ENCODE measurements around the gene TBX4. TPM values are rescaled to one million over a fixed set of nuclear protein-coding genes. Genes with fewer than 3 reads are reported as not detected.

TBX4 gene
- total and polyA plus RNA-seq, 2 donors from 2014 or later: not detected

GRCh38 chr17:61418449-61418848 is 33.8 kb upstream of the TBX4 start:
- TF ChIP-seq CTCF (IDR thresholded peaks at IDR 0.05; ENCODE audit: borderline replicate concordance, extremely low read depth, insufficient read depth): no peak
- intact Hi-C loops (cut with DNase I): loop anchor here (10.0 kb wide), 1 partner anchor 426 kb away; no protein-coding TSS in a partner anchor

GRCh38 chr17:61419496-61420046 is 32.7 kb upstream of the TBX4 start:
- Histone ChIP-seq H3K36me3 (ENCODE audit: control insufficient read depth in 2 of 3, insufficient read depth in 3 of 3, low read length in 3 of 3) (no peaks in the 10 kb centered on the region), H3K27ac (ENCODE audit: low read depth in 2 of 2, low read length in 2 of 2) (no peak overlapping the region), H3K9ac (ENCODE audit: low read length in 3 of 3) (no peak overlapping the region), H3K9me3 (ENCODE audit: control insufficient read depth in 2 of 3, insufficient read depth in 1 of 3, low read length in 3 of 3) (no peaks in the 10 kb centered on the region), H3K4me1 (ENCODE audit: control insufficient read depth in 2 of 3, insufficient read depth in 2 of 3, low read depth in 1 of 3, low read length in 3 of 3) (peaks cover 0 to 6% (median 2%) of the 10 kb centered on the region in 3 donors), H3K4me3 (ENCODE audit: low read length in 3 of 3) (no peak overlapping the region), H3K27me3 (ENCODE audit: control insufficient read depth, insufficient read depth, low read length) (peaks cover 2% of the 10 kb centered on the region)
- DNase-seq (no peak), FAIRE-seq (no peak)
- intact Hi-C loops (cut with DNase I): loop anchor here (10.0 kb wide), 2 partner anchors 125 to 425 kb away; no protein-coding TSS in a partner anchor
- no peak for TF ChIP-seq CTCF (IDR thresholded peaks at IDR 0.05; ENCODE audit: borderline replicate concordance, extremely low read depth, insufficient read depth)

More at GRCh38 chr17:61418449-61418848, 33.8 kb upstream of the TBX4 start:
- no peaks in the 10 kb centered on the region for H3K36me3 ChIP-seq (ENCODE audit: control insufficient read depth in 2 of 3, insufficient read depth in 3 of 3, low read length in 3 of 3)
- no peaks in the 10 kb centered on the region for H3K9me3 ChIP-seq (ENCODE audit: control insufficient read depth in 2 of 3, insufficient read depth in 1 of 3, low read length in 3 of 3)
- no peak overlapping the region for H3K4me3 ChIP-seq (ENCODE audit: low read length in 3 of 3)
- peaks cover 0 to 6% (median 2%) of the 10 kb centered on the region in 3 donors for H3K4me1 ChIP-seq (ENCODE audit: control insufficient read depth in 2 of 3, insufficient read depth in 2 of 3, low read depth in 1 of 3, low read length in 3 of 3)
- H3K27me3 ChIP-seq (ENCODE audit: control insufficient read depth, insufficient read depth, low read length): peaks cover 2% of the 10 kb centered on the region
- H3K27ac ChIP-seq (ENCODE audit: low read depth in 2 of 2, low read length in 2 of 2): no peak overlapping the region
- FAIRE-seq (no peak), DNase-seq (no peak)
- no peak overlapping the region for H3K9ac ChIP-seq (ENCODE audit: low read length in 3 of 3)

- DNase-seq (no peak), FAIRE-seq (no peak)
- no peak overlapping the region for H3K9ac ChIP-seq (ENCODE audit: low read length in 3 of 3)
- H3K4me1 ChIP-seq (ENCODE audit: control insufficient read depth in 2 of 3, insufficient read depth in 2 of 3, low read depth in 1 of 3, low read length in 3 of 3): peaks cover 0 to 6% (median 2%) of the 10 kb centered on the region in 3 donors
- H3K27ac ChIP-seq (ENCODE audit: low read depth in 2 of 2, low read length in 2 of 2): no peak overlapping the region
- H3K27me3 ChIP-seq (ENCODE audit: control insufficient read depth, insufficient read depth, low read length): peaks cover 2% of the 10 kb centered on the region
- H3K4me3 ChIP-seq (ENCODE audit: low read length in 3 of 3): no peak overlapping the region
- intact Hi-C loops (cut with DNase I): loop anchor here (10.0 kb wide), 1 partner anchor 125 kb away; no protein-coding TSS in a partner anchor
- no peaks in the 10 kb centered on the region for H3K9me3 ChIP-seq (ENCODE audit: control insufficient read depth in 2 of 3, insufficient read depth in 1 of 3, low read length in 3 of 3)
- H3K36me3 ChIP-seq (ENCODE audit: control insufficient read depth in 2 of 3, insufficient read depth in 3 of 3, low read length in 3 of 3): no peaks in the 10 kb centered on the region
- no peak for TF ChIP-seq CTCF (IDR thresholded peaks at IDR 0.05; ENCODE audit: borderline replicate concordance, extremely low read depth, insufficient read depth)
Observed at GRCh38 chr17:61420052-61420451, 32.2 kb upstream of the TBX4 start.
